GM19438 (cell line): ENCODE results near the gene CDC26.
"Not testable (repeated sequence)": the region's sequence is repeated elsewhere in the genome, so short reads cannot be mapped to it uniquely, and the experiment has no call there.

Experiments
- ATAC-seq: cut with Tn5 transposase; IDR thresholded peaks from one replicate; pipeline ENCODE4 v1.9.1; 2021; ENCODE audit warnings: low read depth; ENCODE audit not compliant: unreplicated experiment

CDC26 gene

DNA sequence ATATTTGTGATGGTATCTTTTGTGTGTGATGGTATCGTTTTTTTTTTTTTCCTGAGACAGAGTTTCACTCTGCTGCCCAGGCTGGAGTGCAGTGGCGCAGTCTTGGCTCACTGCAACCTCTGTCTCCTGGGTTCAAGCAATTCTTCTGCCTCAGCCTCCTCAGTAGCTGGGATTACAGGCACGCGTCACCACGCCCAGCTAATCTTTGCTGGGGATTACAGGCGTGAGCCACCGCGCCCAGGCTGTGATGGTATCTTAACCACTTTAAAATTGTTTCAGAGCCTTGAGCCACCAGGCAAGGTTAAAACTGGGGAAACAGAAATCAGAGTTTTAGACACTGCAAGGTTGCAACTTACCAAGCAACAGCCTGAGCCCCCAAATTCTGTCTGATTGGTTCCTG is 20.9 kb upstream of the CDC26 start:
- not testable (repeated sequence) for ATAC-seq

DNA sequence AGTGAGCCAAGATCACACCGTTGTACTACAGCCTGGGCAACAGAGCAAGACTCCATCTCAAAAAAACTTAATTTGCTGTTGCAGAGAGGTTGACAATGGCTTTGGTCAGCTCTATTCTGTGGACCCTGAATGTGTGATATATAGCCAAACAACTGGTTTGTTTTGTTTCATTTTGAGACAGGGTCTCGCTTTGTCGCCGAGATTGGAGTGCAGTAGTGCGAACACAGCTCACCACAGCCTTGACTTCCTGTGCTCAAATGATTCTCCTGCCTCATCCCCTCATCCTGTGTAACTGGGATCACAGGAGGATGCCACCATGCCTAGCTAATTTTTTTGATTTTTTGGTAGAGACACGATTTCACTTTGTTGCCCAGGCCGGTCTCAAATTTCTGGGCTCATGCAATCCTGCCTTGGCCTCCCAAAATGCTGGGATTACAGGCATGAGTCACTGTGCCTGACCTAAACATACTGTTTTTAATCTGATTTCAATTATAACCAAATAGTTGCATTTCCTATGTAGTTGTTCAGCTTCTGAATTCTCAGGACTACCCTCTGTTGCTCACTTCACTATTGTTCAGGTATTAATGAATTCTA is 18.0 kb upstream of the CDC26 start:
- ATAC-seq: no peak

DNA sequence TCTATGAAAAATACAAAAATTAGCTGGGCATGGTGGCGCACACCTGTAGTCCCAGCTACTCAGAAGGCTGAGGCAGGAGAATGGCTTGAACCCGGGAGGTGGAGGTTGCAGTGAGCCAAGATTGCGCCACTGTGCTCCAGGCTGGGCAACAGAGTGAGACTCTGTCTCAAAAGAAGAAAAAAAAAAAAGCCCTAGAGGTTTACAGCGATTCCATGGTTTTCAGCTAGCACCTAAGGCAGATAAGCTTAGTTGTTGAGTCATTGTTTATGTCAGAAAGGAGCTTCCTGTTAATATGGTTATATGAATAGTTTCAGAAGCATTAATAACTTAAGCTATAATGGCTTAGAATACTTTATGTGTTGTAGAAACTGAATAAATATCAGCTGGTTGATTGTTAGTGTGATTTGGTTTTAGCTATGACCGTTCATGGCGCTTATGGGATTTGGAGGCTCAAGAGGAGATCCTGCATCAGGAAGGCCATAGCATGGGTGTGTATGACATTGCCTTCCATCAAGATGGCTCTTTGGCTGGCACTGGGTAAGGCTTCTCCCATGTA is 14.8 kb upstream of the CDC26 start:
- ATAC-seq: no peak

DNA sequence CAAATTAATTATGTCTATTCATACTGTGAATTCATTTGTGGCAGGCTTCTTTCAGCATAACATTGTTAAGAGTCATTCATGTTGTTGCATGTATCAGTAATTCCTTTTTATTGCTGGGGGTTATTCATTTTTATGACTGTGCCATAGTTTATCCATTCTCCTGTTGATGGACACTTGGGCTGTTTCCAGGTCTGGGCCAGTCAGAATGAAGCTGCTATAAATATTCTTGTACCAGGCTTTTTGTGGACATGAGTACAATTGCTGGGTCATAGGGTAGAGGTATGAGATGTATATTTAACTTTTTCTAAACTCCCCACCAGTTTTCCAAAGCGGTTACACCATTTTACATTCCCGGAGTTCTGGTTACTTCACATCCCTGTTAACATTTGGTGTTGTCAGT is 13.7 kb upstream of the CDC26 start:
- no peak for ATAC-seq

DNA sequence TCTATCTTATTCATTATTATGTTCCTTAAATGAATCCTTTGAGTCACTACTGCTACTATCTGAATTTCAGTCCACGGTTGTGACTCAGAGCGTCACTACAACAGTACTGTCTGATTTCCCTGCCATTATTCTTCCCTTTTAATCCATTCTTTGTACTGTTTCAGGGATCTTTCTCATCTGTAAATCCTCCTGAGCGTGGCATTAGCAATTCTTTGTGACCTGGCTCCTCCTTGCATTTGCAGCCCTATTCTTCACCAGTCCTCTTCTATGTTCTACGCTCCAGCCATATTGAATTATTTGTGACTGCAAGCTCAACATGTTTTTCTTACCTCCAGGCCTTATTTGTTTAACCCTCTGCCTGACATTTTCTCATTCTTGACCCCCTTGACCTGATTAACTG is 6.0 kb upstream of the CDC26 start:
- ATAC-seq: no peak

DNA sequence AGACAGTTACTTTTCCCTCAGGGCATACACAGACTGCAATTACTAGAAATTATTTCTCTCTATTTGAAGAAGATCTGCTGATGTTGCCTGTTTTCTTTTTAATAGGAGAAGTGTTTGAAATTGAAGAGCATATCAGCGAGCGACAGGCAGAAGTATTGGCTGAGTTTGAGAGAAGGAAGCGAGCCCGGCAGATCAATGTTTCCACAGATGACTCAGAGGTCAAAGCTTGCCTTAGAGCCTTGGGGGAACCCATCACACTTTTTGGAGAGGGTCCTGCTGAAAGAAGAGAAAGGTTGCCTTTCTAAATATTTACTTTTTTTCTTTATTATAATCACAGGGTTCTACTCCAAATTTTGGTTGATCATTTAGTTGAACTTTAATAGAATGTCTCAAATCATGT is 3.5 kb upstream of the CDC26 start:
- no peak for ATAC-seq

DNA sequence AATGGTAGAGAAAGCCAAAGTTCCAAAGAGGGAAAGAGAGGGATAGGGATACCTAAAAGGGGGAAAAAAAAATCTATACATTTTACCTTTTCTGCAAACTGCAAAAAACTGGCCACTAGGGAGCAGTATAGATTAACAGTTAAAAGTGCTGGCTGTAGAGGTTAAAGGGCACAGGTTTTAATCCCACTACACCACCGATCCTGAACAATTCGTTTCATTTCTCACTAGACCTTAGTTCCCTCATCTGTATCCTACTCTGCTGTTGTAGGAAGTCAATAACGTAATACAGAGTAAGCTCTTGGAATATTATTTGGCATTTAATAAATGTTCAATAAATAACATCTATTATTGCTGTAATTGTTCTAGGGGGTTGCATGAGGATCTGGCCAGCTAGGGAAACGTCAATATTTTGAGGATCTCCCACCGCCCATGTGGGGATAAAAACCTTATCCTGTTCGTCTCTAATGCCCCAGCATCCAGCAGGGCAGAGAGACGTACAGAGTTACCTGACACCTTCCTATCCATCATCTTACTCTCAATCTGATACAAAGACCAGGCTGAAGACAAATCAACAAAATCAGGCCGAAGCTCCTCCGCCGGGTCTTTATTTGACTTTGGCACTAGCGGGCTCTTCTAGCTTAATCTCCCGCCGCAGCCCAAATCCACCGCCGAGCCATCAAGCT is 757 bp downstream of the CDC26 start:
- ATAC-seq: no peak

DNA sequence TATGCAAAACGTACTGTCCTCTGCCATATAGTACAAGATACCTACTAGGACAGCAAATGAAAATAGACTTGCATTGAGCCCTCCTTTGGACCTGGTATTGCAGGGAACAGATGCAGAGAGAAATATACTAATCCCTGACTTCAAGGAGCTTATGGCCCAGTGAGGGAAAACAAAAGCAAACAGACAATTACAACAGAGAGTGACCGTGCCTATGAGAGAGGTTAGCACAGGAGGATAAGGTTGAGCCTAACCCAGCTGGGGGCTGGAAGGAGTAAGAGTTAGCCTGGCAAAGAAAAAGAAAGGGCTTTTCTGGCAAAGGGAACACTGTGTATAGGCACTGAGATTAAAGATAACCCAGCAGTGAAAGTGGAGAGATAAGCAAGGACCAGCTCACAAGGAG is 5.5 kb downstream of the CDC26 start:
- ATAC-seq: no peak

DNA sequence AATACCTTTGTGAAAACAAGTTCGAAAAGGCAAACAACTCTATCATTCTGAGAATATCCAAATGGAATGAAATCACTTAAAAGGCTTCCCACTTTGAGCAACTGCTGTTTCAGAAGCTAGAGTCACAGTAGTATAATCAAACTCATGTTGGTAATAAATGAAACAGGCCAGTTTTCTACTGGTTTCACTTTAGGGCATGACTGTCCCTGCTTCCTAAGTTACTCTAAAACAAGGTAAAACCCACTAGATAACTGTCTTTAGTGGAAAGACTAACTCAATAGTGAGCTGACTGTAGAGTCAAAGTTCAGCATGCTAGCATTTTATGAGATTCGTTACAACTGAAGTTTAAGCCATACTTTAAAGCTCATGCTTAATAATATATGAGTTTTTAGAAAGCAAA is 6.0 kb downstream of the CDC26 start:
- ATAC-seq: no peak

DNA sequence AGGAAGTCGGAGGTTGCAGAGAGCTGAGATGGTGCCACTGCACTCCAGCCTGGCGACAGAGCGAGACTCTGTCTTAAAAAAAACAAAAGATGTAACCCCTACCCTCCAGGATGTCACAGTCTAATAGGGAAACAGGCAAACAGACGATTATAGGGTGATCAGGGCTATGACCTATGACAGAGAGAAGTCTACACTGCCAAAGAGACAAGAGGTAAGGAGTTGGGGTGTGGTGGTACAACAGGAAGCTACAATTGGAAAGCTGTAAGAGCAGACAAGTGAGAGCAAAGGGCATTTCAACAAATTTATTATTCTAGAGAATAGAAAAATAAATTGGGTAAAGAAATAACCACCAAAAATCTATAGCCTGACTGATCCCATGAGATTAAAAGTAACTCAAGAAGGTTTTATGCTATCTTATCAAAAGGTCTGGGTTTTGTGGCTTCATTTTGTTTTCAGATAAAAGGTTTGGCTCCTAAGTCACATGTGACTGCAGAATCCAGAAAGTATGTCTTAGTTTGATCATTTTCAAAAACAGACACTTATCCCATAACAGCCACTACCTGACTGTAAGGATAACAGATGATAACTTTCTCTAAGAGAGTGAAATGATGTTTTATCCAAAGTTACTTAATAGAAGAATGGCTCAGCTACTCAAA is 7.3 kb downstream of the CDC26 start:
- no peak for ATAC-seq

DNA sequence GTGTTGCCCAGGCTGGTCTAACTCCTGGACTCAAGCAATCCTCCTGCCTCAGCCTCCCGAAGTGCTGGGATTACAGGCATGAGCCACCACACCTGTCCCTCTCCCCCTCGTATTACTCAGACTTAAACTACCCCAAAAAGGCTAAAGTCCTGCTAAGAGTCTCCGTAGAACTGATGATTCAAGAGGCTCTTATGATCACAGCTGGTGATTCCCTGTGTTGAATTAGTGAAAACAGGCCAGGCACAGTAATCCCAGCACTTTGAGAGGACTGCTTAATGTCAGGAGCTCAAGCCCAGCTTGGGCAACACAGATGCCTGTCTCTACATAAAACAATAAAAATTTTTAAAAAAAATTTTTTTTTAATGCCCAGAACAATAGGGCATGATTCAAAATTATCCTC is 9.2 kb downstream of the CDC26 start:
- no peak for ATAC-seq

DNA sequence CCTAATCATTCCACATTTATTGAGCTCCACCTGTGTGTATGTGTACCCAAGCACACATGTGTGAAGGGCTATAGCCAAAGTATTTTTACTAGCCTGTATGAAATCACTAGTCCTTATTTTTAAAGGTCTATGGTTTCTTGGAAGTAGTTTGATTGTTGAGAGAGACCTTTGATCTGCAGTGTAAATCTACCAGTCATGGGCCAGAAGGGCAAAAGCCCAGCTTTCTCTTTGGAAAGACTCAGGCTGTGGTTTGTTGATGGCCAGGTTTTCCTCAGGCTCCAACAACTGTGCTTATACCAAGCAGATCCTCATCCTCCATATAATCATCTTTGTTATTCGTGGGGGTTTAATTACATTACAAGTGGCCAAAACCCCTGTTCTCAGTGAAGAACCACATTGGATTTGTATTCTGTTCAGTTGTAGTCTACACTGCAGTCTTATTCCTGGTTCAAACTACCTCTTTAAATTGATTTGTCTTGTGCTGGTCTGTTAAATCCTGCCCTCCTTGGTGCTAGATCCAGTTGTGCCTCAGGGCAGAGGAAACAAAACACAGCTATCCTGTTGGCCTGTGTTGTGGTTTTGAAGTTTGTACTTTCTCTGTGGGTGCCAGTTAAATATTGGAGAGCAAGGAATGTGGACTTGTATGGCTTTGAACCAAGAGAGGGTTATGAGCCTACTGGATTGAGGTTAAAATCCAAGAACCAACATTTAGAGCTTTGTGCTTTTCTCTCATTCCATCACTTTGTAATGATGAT is 13.3 kb downstream of the CDC26 start:
- no peak for ATAC-seq

DNA sequence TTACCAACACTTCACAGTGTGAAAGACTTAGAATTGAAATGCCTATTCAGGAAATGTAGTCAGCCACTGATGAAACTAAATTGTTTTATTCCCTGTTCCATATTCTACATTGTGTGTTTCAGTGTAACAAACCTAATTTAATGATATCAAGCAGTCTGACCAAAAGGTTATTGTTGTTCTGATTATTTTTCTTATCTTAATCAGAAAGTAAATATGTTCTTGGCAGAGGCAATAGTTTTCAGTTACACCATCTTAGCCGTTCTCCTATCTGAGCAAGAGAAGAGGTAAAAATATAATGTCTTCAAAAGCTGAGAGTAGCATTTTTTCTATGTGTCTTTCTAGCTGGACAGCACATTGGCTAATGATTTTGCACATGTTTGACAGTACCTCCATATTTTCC is 17.1 kb downstream of the CDC26 start:
- no peak for ATAC-seq

DNA sequence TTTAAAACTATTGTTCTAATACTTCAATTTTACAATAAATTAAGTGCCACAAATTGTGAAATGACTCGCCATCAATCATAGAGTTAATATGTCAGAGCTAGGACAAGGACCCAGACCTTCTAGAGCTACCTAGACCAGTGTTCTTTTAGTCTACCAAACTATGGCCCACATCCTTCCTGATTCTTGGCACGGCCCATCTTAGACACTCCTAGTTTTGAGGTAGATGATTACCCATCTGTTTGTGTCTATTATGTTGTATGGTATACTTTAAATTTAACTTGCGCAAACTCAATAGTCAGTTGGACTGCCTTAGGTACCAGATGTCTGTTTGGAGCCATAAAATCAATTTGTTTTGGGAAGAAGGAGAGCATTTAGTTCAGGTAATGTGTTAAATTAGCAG is 17.5 kb downstream of the CDC26 start:
- ATAC-seq: no peak

DNA sequence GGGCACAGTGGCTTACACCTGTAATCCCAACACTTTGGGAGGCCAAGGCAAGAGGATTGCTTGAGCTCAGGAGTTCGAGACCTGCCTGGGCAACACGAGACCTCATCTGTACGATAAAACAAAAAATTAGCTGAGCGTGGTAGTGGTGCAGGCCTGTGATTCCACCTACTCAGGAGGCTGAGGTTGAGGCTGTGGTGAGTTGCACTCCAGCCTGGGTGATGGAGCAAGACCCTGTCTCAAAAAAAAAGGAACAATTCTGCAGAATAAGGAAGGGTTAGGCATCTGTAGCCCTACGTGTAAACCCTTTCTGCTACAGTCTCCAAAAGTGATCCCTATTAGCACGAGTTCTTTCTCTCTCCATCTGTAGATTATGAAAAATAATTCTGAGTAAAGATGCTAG is 19.9 kb downstream of the CDC26 start:
- no peak for ATAC-seq

DNA sequence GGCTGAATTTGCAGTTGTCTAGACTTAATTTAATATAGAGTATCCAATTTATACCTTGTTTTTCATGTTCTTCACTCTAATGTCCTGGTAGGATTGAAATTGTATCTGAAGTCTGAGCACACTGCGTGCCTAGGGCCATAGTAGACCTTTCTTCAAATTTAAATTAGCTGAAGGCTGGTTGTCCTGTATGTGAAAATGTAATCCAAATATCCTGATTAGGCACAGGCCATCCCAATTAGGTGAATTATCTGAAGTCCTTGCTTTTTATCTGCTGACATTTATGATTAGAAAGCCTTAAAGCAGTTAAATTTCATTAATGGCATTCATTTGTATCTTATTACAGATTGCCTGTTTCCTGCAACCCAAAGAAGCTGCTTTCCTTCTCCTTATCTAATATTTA is 20.4 kb downstream of the CDC26 start:
- no peak for ATAC-seq

DNA sequence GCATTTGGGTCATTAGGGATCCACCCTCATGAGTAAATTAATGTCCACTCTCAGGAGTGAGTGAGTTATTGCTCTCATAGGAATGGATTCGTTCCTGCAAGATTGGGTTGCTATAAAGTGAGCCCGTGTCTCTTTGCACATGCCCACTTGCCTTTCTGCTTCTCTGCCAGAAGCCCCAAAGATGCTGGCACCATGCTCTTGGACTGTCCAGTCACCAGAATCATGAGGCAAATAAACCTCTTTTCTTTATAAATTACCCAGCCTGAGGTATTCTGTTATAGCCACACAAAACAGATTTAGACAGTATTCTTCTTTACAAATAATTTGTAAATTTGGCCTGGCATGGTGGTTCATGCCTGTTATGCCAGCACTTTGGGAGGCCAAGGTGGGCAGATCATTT is 24.6 kb downstream of the CDC26 start:
- no peak for ATAC-seq

DNA sequence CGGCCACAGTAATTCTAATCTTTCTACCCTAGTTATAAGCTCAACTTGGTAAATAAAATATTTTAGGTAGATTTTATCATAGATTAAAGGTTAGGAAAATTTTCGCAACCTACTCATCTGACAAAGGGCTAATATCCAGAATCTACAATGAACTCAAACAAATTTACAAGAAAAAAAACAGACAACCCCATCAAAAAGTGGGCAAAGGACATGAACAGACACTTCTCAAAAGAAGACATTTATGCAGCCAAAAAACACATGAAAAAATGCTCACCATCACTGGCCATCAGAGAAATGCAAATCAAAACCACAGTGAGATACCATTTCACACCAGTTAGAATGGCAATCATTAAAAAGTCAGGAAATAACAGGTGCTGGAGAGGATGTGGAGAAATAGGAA is 25.7 kb downstream of the CDC26 start:
- not testable (repeated sequence) for ATAC-seq

DNA sequence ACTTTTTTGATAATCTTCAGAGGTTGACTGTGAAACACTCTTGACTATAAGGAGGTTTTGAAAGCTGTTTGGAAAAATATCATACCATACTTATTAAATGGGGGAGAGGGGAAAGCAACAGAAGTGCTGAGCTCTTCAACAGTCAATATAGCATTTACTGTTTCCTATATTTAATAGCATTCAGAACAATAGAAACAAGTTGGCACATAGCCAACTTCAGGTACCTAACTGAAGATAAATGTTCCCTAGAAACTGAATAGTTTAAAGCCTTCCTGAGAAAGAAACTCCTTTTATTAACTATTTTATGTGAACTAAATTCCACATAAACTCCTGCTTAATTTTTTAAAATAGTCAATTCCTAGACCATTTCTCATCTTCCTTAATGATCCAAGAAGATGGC is 27.7 kb downstream of the CDC26 start:
- no peak for ATAC-seq

DNA sequence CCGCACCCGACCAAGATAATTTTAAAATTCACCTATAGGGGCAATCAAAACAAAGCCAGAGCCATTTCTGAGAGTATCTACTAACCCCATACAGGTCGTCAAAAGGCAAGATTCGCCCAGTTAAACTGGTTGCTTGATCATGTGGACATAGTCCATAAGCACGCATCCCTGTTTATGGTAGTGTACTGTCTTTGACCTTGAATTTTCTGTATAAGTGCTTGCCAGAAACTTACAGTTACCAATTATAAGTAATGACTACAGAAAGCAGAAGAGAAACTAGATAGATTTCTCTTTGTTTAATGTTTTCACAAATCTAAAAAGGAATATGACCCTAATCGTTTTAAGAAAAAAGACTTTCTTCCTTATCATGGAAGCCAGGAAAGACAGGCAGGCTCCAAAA is 28.4 kb downstream of the CDC26 start:
- ATAC-seq: no peak

DNA sequence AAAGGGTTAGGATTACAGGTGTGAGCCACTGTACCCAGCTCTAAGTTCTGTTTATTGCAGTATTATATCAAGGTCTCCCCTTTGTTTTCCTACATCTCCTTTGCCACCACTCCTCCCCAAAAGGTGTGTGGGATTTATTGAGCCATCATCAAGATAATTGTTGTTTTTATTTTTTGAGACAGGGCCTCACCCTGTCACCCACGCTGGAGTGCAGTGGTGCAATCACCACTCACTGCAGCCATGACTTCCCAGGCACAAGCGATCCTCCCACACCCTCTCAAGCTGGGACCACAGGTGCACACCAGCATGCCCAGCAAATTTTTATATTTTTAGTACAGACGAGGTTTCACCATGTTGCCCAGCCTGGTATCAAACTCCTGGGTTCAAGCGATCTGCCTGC is 29.5 kb downstream of the CDC26 start:
- ATAC-seq: no peak
